B cell (primary cell): Measurements from ENCODE around the gene MFN2. TPM values are rescaled to one million over a fixed set of nuclear protein-coding genes. Genes with fewer than 3 reads are reported as not detected.
"Not testable (repeated sequence)": the region's sequence is repeated elsewhere in the genome, so short reads cannot be mapped to it uniquely, and the experiment has no call there.

Source experiments
- ATAC-seq: fragments of 200-7000 bp; cut with Tn5 transposase; one replicate; pipeline ENCODE4 v1.10.0; 2021; ENCODE audit warnings: low read depth, mild to moderate bottlenecking, moderate number of reproducible peaks, moderate library complexity
- CTCF ChIA-PET: fragments of 350-600 bp; sonication (Branson Sonifier 250); formaldehyde crosslinking; loops from one replicate; lab custom pipeline; 2021; ENCODE audit warnings: antibody characterized with exemption, inconsistent platforms; lab: Charles Lee
- POLR2A ChIA-PET: fragments of 350-600 bp; sonication (Branson Sonifier 250); formaldehyde crosslinking; loops from one replicate; lab custom pipeline; 2021; ENCODE audit warnings: antibody characterized with exemption; lab: Charles Lee
- DNase-seq: peaks from one replicate; pipeline ENCODE4 v3.0.0; 2013
- H2AFZ ChIP-seq: 2 replicates; pipeline ENCODE4 v1.6.1; 2012; ENCODE audit warnings: mild to moderate bottlenecking, low read depth, low read length; ENCODE audit not compliant: insufficient read depth, poor library complexity, severe bottlenecking
- H3K27ac ChIP-seq, 2 donors: 1 replicate in 1 of 2; 2 replicates in 1 of 2; pipeline ENCODE4 v1.5.1; 2012 to 2013; ENCODE audit warnings: low read length in 2 of 2, mild to moderate bottlenecking in 2 of 2, moderate library complexity in 1 of 2
- H3K27me3 ChIP-seq, 4 experiments: fragments of 200-600 bp in 1 of 4; sonication (generic) in 1 of 4; replicated peaks in 1 of 4; 1 replicate in 2 of 4; 2 replicates in 2 of 4; pipeline versions ENCODE4 v1.6.1 to v1.7.0; 2013 to 2016; ENCODE audit warnings: low read length in 3 of 4, mild to moderate bottlenecking in 2 of 4, mixed read lengths in 1 of 4, moderate library complexity in 1 of 4; ENCODE audit not compliant: insufficient read depth in 4 of 4, control insufficient read depth in 3 of 4; ENCODE audit errors: control extremely low read depth in 1 of 4
- H3K36me3 ChIP-seq, 2 experiments: replicated peaks in 1 of 2; 1 replicate in 1 of 2; 2 replicates in 1 of 2; pipeline versions ENCODE4 v1.6.1 to v1.7.1; 2013; ENCODE audit warnings: low read length in 1 of 2; ENCODE audit not compliant: insufficient read depth in 2 of 2, control insufficient read depth in 1 of 2; ENCODE audit errors: control extremely low read depth in 1 of 2, extremely low read depth in 1 of 2
- H3K4me1 ChIP-seq, 2 donors: fragments of 200-600 bp in 1 of 2; sonication (generic) in 1 of 2; 1 replicate in 1 of 2; 2 replicates in 1 of 2; pipeline versions ENCODE4 v1.5.1 to v1.6.1; 2013 to 2017; ENCODE audit warnings: low read length in 2 of 2; ENCODE audit not compliant: control insufficient read depth in 2 of 2, insufficient read depth in 2 of 2
- H3K4me2 ChIP-seq: replicated peaks from 2 replicates; pipeline ENCODE3; 2012; ENCODE audit warnings: mild to moderate bottlenecking, low read depth, low read length; ENCODE audit not compliant: poor library complexity, severe bottlenecking
- H3K4me3 ChIP-seq, 5 experiments: fragments of 200-600 bp in 1 of 5; sonication (generic) in 1 of 5; 1 replicate in 3 of 5; 2 replicates in 2 of 5; pipeline versions ENCODE4 v1.5.1 to v1.7.0; 2011 to 2016; ENCODE audit warnings: low read length in 4 of 5, mild to moderate bottlenecking in 4 of 5, low read depth in 2 of 5, control low read depth in 1 of 5, moderate library complexity in 1 of 5; ENCODE audit not compliant: insufficient read depth in 1 of 5; ENCODE audit errors: control extremely low read depth in 1 of 5, extremely low read depth in 1 of 5
- H3K79me2 ChIP-seq: fragments of 200-600 bp; sonication (generic); one replicate; pipeline ENCODE4 v1.6.0; 2016; ENCODE audit warnings: low read length; ENCODE audit not compliant: control insufficient read depth, insufficient read depth
- H3K9ac ChIP-seq: fragments of 200-600 bp; sonication (generic); 2 replicates; pipeline ENCODE4 v1.6.1; 2017; ENCODE audit warnings: mild to moderate bottlenecking, low read length, moderate library complexity
- H3K9me3 ChIP-seq, 3 donors: one replicate each; pipeline versions ENCODE4 v1.6.1 to v1.7.1; 2013; ENCODE audit warnings: low read length in 2 of 3; ENCODE audit not compliant: control insufficient read depth in 2 of 3, insufficient read depth in 1 of 3; ENCODE audit errors: control extremely low read depth in 1 of 3
- H4K20me1 ChIP-seq: 2 replicates; pipeline ENCODE4 v1.6.0; 2012; ENCODE audit warnings: mild to moderate bottlenecking, low read length; ENCODE audit not compliant: insufficient read depth, control insufficient read depth, poor library complexity, severe bottlenecking
- H3K27ac Mint-ChIP-seq: one replicate; pipeline ENCODE4 v1.8.0; 2021; ENCODE audit warnings: mixed read lengths
- H3K27me3 Mint-ChIP-seq: one replicate; pipeline ENCODE4 v1.8.0; 2021; ENCODE audit warnings: mixed read lengths
- H3K4me1 Mint-ChIP-seq: one replicate; pipeline ENCODE4 v1.8.0; 2021; ENCODE audit warnings: mixed read lengths
- H3K4me3 Mint-ChIP-seq: one replicate; pipeline ENCODE4 v1.8.0; 2021; ENCODE audit warnings: mixed read lengths
- H3K9me3 Mint-ChIP-seq: one replicate; pipeline ENCODE4 v1.8.0; 2022; ENCODE audit warnings: mixed read lengths; ENCODE audit not compliant: insufficient read depth
- CTCF ChIP-seq: fragments of 200-600 bp; IDR thresholded peaks from one replicate; pipeline ENCODE4 v1.8.0; 2022; ENCODE audit warnings: antibody characterized with exemption, mild to moderate bottlenecking
- EZH2 ChIP-seq: IDR thresholded peaks from 2 replicates; pipeline ENCODE4 v1.6.1; 2012; ENCODE audit warnings: borderline replicate concordance, low read depth, mild to moderate bottlenecking, moderate library complexity, low read length; ENCODE audit not compliant: insufficient read depth, poor library complexity, severe bottlenecking
- WGBS: methylation state at CpG from one replicate; pipeline ENCODE4 v1.1.5; 2013; ENCODE audit warnings: missing lambda C conversion rate; ENCODE audit not compliant: insufficient coverage; 5-methylcytosine and 5-hydroxymethylcytosine counted together
- intact Hi-C: fragments of 100-400 bp; cut with micrococcal nuclease; formaldehyde crosslinking; loops from one replicate; pipeline ENCODE4 v1.10.0; 2022
- polyA plus RNA-seq: library from polyadenylated mRNA; depleted of rRNA; stranded (reverse); fragments of >200 nt; gene quantifications from 2 replicates; pipeline ENCODE4 v1.2.3, GENCODE V29; 2012
- total RNA-seq, 2 donors: library from RNA; stranded (reverse); fragments of 120-200 nt in 1 of 2; gene quantifications; 1 replicate in 1 of 2; 2 replicates in 1 of 2; pipeline versions ENCODE4 v1.2.3 to v1.2.4, GENCODE V29; 2013 to 2022

Gene MFN2
- total and polyA plus RNA-seq, 2 donors (not counting 1 experiment from before 2014, with no cell fraction given): 24.0 to 50.0 TPM

- Histone ChIP-seq H3K27ac (no peak overlapping the region), H3K36me3 (peaks cover 8 to 74% of the 10 kb centered on the region in 2 experiments), H3K4me3 (no peak overlapping the region), H4K20me1 (no peaks in the 10 kb centered on the region), H3K9ac (no peak overlapping the region), H3K9me3 (peaks cover 0 to 2% (median 0%) of the 10 kb centered on the region in 3 donors), H3K27me3 (no peaks in the 10 kb centered on the region), H2AFZ (no peak overlapping the region), H3K79me2 (no peaks in the 10 kb centered on the region), H3K4me2 (no peak overlapping the region), H3K4me1 (no peaks in the 10 kb centered on the region)
- H3K27ac Mint-ChIP-seq: no peak overlapping the region
- intact Hi-C loops: no loop called here
- H3K9me3 Mint-ChIP-seq: no peaks in the 10 kb centered on the region
- peaks cover 4% of the 10 kb centered on the region for H3K4me1 Mint-ChIP-seq
- no peak for TF ChIP-seq EZH2
- no peak for TF ChIP-seq CTCF
- no peak for DNase-seq
- ChIA-PET POLR2A (interaction anchor here (0.5 kb wide), 1 partner anchor 105 kb away, joined by 4 read pairs; no protein-coding TSS in a partner anchor), CTCF (interaction anchor here (2.0 kb wide), 1 partner anchor 73 kb away, joined by 7 read pairs; no protein-coding TSS in a partner anchor)
- ATAC-seq: no peak
- no peaks in the 10 kb centered on the region for H3K27me3 Mint-ChIP-seq
- WGBS: 84% methylated on average over 12 of the region's 17 CpGs
- no peak overlapping the region for H3K4me3 Mint-ChIP-seq
Measured at GRCh38 chr1:12006167-12006921, 26.1 kb downstream of the MFN2 start.

GRCh38 chr1:12007204-12007603, 27.0 kb downstream of the MFN2 start:
- Mint-ChIP-seq H3K27me3 (no peaks in the 10 kb centered on the region), H3K27ac (no peak overlapping the region), H3K9me3 (no peaks in the 10 kb centered on the region), H3K4me1 (peaks cover 4% of the 10 kb centered on the region), H3K4me3 (no peak overlapping the region)
- Histone ChIP-seq H2AFZ (no peak overlapping the region), H4K20me1 (no peaks in the 10 kb centered on the region), H3K9ac (no peak overlapping the region), H3K79me2 (no peaks in the 10 kb centered on the region), H3K4me2 (no peak overlapping the region), H3K4me1 (no peaks in the 10 kb centered on the region), H3K9me3 (peaks cover 0 to 2% (median 0%) of the 10 kb centered on the region in 3 donors), H3K4me3 (no peak overlapping the region), H3K36me3 (peaks cover 8 to 73% of the 10 kb centered on the region in 2 experiments), H3K27me3 (no peaks in the 10 kb centered on the region), H3K27ac (no peak overlapping the region)
- intact Hi-C loops: no loop called here
- DNase-seq (no peak), ATAC-seq (no peak)
- no peak for TF ChIP-seq CTCF
- no peak for TF ChIP-seq EZH2
- 100% methylated on average over 4 of the region's 6 CpGs for WGBS
- ChIA-PET POLR2A (no interaction called here), CTCF (interaction anchor here (0.7 kb wide), 1 partner anchor 30 kb away, joined by 3 read pairs; no protein-coding TSS in a partner anchor)

GRCh38 chr1:12008355-12008754, 28.1 kb downstream of the MFN2 start:
- H3K27me3 ChIP-seq, H3K4me3 ChIP-seq, H3K79me2 ChIP-seq, H3K4me2 ChIP-seq, H3K27me3 Mint-ChIP-seq, H3K4me1 ChIP-seq, H3K4me1 Mint-ChIP-seq, CTCF ChIA-PET, H2AFZ ChIP-seq, H3K9me3 Mint-ChIP-seq, DNase-seq, H3K9ac ChIP-seq, POLR2A ChIA-PET, intact Hi-C loops, H3K27ac Mint-ChIP-seq, H4K20me1 ChIP-seq, H3K27ac ChIP-seq, H3K9me3 ChIP-seq, H3K4me3 Mint-ChIP-seq, ATAC-seq: not testable (repeated sequence)
- peaks cover 8 to 67% of the 10 kb centered on the region in 2 experiments for H3K36me3 ChIP-seq
- 94% methylated on average over 20 of the region's 33 CpGs for WGBS
